Neutrophil (primary cell): ENCODE data around the gene APOBEC3B.
A peak's percentile ranks its signal among the peaks of the same experiment; 100 is the strongest.

Experiments
- H3K27ac ChIP-seq: fragments of 200-600 bp; sonication (generic); 2 replicates; pipeline ENCODE4 v1.5.1; 2016; ENCODE audit warnings: mild to moderate bottlenecking, moderate library complexity
- H3K27me3 ChIP-seq: fragments of 200-600 bp; sonication (generic); 2 replicates; pipeline ENCODE4 v1.6.0; 2016; ENCODE audit warnings: mild to moderate bottlenecking
- H3K36me3 ChIP-seq: fragments of 200-600 bp; sonication (generic); 2 replicates; pipeline ENCODE4 v1.5.1; 2017
- H3K4me1 ChIP-seq, 2 experiments: fragments of 200-600 bp in 1 of 2; sonication (generic) in 1 of 2; 1 replicate in 1 of 2; 2 replicates in 1 of 2; pipeline versions ENCODE4 v1.5.1 to v1.6.1; 2013 to 2016; ENCODE audit warnings: low read depth in 1 of 2, low read length in 1 of 2, mild to moderate bottlenecking in 1 of 2, moderate library complexity in 1 of 2; ENCODE audit not compliant: control insufficient read depth in 1 of 2, insufficient read depth in 1 of 2
- H3K4me3 ChIP-seq, 2 experiments: fragments of 200-600 bp in 1 of 2; sonication (generic) in 1 of 2; 1 replicate in 1 of 2; 2 replicates in 1 of 2; pipeline ENCODE4 v1.5.1; 2013 to 2016; ENCODE audit warnings: low read depth in 1 of 2, low read length in 1 of 2, mild to moderate bottlenecking in 1 of 2, moderate library complexity in 1 of 2
- H3K9me3 ChIP-seq: fragments of 200-600 bp; sonication (generic); 2 replicates; pipeline ENCODE4 v1.5.1; 2016
- TF ChIP-seq, protein P1 (sequence below): fragments of 200-600 bp; sonication (generic); IDR thresholded peaks from 2 replicates; pipeline ENCODE4 v1.5.1; 2016; ENCODE audit warnings: antibody characterized with exemption

The APOBEC3B gene

DNA sequence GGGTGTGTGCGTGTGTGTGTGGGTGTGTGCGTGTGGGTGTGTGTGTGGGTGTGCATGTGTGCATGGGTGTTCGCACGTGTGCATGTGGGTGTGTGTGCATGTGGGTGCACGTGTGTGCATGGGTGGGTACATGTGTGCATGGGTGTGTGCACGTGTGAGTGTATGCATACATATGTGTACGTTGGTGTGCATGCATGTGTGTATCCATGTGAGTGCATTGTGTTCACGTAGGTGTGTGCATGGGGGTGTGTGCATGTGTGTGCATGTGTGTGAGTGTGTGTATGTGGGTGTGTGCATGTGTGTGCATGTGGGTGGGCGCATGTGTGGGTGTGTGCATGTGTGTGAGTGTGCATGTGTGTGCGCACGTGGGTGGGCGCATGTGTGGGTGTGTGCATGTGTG lies 44.6 kb upstream of the APOBEC3B start:
- peaks cover 39% of the 10 kb centered on the region for H3K27me3 ChIP-seq
- H3K36me3 ChIP-seq, result no peaks in the 10 kb centered on the region
- TF ChIP-seq, protein P1, sequence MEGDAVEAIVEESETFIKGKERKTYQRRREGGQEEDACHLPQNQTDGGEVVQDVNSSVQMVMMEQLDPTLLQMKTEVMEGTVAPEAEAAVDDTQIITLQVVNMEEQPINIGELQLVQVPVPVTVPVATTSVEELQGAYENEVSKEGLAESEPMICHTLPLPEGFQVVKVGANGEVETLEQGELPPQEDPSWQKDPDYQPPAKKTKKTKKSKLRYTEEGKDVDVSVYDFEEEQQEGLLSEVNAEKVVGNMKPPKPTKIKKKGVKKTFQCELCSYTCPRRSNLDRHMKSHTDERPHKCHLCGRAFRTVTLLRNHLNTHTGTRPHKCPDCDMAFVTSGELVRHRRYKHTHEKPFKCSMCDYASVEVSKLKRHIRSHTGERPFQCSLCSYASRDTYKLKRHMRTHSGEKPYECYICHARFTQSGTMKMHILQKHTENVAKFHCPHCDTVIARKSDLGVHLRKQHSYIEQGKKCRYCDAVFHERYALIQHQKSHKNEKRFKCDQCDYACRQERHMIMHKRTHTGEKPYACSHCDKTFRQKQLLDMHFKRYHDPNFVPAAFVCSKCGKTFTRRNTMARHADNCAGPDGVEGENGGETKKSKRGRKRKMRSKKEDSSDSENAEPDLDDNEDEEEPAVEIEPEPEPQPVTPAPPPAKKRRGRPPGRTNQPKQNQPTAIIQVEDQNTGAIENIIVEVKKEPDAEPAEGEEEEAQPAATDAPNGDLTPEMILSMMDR, result no peak
- H3K9me3 ChIP-seq, result no peaks in the 10 kb centered on the region
- H3K4me1 ChIP-seq, result peaks cover 21 to 22% of the 10 kb centered on the region in 2 experiments
- no peak overlapping the region for H3K4me3 ChIP-seq
- H3K27ac ChIP-seq, result no peak overlapping the region

DNA sequence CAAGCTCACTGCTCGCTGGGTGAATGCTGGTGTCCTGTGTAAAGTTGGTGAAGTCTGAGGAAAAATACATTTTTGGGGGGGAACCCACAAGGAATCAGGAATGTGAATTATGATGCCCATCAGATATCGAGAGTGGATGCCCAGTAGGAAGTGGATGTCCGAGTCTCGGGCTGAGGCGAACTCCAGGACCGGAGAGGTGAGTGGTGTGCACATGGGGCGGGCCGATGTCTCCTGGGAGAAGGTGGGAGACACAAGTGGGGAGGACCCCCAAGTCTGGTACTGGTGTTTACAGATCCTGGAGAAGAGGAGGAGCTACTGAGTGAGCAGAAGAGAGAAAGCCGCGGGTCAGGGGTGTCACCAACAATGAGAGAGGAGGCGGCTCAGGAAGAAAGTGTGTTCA lies 43.9 kb upstream of the APOBEC3B start:
- Histone ChIP-seq H3K4me3 (no peak overlapping the region), H3K4me1 (peaks cover 28% of the 10 kb centered on the region in 2 experiments), H3K9me3 (no peaks in the 10 kb centered on the region), H3K36me3 (no peaks in the 10 kb centered on the region), H3K27ac (no peak overlapping the region), H3K27me3 (peaks cover 33% of the 10 kb centered on the region)
- TF ChIP-seq, protein P1, result no peak

DNA sequence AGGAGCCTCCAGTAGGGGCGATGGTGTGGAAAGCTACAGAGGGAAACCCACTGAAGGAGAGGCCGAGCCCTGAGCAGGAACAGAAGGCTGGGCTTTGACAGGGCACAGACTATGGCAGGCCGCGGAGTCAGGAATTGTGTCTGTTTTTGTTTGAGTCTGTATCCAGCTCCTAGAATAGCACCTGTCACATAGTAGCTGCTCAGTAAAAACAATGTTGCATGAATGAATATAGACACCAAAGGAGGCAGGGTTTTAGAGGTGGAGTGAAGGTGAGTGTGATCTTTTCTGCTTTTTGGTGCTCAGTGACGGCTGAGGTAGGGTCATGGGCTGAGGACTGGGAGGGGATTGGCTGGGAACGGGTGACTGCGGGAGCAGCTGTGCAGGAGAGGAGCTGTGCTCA lies 43.2 kb upstream of the APOBEC3B start:
- H3K4me1 ChIP-seq, result peaks cover 35% of the 10 kb centered on the region in 2 experiments
- no peaks in the 10 kb centered on the region for H3K36me3 ChIP-seq
- H3K9me3 ChIP-seq, result no peaks in the 10 kb centered on the region
- TF ChIP-seq, protein P1, result no peak
- H3K27ac ChIP-seq, result no peak overlapping the region
- no peak overlapping the region for H3K4me3 ChIP-seq
- peaks cover 26% of the 10 kb centered on the region for H3K27me3 ChIP-seq

DNA sequence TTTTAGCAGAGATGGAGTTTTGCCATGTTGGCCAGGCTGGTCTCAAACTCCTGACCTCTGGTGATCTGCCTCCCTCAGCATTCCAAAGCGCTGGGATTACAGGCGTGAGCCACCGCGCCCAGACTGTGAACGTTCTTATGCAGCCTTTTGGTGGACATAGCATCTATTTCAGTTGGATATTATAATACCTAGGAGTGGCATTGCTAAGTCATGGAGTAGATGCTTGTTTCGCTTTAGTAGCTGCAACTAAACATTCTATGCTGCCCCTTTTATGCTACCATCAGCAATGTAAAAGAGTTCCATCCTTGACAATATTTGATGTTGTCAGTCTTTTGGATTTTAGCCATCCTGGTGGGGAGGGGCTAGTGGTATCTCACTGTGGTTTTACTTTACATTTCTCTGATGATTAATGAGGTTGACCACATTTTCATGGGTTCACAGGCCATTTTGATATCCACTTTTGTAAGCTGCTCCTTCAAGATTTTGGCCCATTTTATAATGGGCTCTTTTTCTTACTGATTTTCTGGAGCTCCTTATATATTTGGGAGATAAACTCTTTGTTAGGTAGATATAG lies 41.2 kb upstream of the APOBEC3B start:
- Histone ChIP-seq H3K36me3 (no peaks in the 10 kb centered on the region), H3K4me1 (peaks cover 55% of the 10 kb centered on the region in 2 experiments), H3K4me3 (peak overlapping the region; percentile 12 to 51), H3K9me3 (no peaks in the 10 kb centered on the region), H3K27ac (peak overlapping the region; percentile 100), H3K27me3 (peaks cover 10% of the 10 kb centered on the region)
- TF ChIP-seq, protein P1, result no peak

DNA sequence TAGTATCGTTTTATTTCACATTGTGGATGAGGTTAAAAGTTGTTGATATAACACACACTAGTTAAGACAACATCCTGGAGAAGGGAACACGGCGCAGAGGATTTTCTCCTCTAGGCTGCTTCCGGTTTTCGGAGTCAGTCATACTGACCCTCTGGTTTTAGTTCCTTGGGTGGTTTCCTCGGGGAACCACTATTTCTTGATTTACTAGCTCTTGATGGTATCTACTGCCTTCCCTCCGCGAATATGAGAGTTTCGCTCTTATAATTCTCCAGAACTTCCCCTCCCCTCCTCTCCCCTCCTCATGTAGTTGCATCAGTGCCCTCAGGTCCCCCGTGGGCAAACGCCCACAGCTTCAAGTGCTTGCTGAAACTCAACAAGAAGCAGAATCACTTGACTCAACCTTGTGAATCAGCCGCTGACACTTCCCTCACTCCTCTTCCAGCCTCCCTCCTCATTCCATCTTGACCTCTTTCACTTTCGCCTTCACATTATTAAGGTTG lies 40.6 kb upstream of the APOBEC3B start:
- H3K36me3 ChIP-seq, result no peaks in the 10 kb centered on the region
- H3K27me3 ChIP-seq, result peaks cover 10% of the 10 kb centered on the region
- H3K27ac ChIP-seq, result peak overlapping the region; percentile 100
- H3K4me3 ChIP-seq, result peak overlapping the region; percentile 12 to 51
- no peaks in the 10 kb centered on the region for H3K9me3 ChIP-seq
- TF ChIP-seq, protein P1, result no peak
- H3K4me1 ChIP-seq, result peaks cover 61% of the 10 kb centered on the region in 2 experiments
